ENCODE results near the gene MYH11.

DNA sequence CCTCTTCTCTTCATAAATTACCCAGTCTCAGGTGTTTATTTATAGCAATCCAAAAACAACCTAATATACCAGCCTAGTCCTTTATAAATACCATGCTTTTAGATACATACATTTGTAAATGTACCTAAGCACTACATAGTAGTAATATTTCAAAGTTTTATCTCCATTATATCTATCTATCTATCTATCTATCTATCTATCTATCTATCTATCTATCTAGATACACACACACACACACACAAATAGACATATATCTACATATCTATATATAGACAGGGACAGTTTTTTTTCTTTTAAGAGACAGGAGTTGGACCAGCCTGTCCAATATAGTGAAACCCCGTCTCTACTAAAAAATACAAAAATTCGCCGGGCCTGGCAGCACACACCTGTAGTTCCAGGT lies 25.7 kb upstream of the MYH11 start:
- TF ChIP-seq EP300 (IDR thresholded peaks at IDR 0.05): no peak
- no peak for TF ChIP-seq POLR2AphosphoS5 (IDR thresholded peaks at IDR 0.05)
- TF ChIP-seq, protein P1, sequence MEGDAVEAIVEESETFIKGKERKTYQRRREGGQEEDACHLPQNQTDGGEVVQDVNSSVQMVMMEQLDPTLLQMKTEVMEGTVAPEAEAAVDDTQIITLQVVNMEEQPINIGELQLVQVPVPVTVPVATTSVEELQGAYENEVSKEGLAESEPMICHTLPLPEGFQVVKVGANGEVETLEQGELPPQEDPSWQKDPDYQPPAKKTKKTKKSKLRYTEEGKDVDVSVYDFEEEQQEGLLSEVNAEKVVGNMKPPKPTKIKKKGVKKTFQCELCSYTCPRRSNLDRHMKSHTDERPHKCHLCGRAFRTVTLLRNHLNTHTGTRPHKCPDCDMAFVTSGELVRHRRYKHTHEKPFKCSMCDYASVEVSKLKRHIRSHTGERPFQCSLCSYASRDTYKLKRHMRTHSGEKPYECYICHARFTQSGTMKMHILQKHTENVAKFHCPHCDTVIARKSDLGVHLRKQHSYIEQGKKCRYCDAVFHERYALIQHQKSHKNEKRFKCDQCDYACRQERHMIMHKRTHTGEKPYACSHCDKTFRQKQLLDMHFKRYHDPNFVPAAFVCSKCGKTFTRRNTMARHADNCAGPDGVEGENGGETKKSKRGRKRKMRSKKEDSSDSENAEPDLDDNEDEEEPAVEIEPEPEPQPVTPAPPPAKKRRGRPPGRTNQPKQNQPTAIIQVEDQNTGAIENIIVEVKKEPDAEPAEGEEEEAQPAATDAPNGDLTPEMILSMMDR (IDR thresholded peaks at IDR 0.05): no peak
